GM21360 (cell line): ENCODE measurements around the gene ZBTB38.

Source experiments
- ATAC-seq: cut with Tn5 transposase; IDR thresholded peaks from one replicate; pipeline ENCODE4 v1.9.1; 2021; ENCODE audit warnings: mild to moderate bottlenecking, moderate library complexity; ENCODE audit not compliant: unreplicated experiment

The ZBTB38 gene

GRCh38 chr3:141386611-141387111 is 18.4 kb downstream of the ZBTB38 start:
- ATAC-seq: no peak

GRCh38 chr3:141387516-141387915 is 19.2 kb downstream of the ZBTB38 start:
- no peak for ATAC-seq

GRCh38 chr3:141388395-141388794 is 20.1 kb downstream of the ZBTB38 start:
- ATAC-seq: no peak

- no peak for ATAC-seq
These were observed 20.7 kb downstream of the ZBTB38 start for GRCh38 chr3:141388823-141389621.

GRCh38 chr3:141389703-141390102 is 21.4 kb downstream of the ZBTB38 start:
- ATAC-seq: no peak

- ATAC-seq: no peak
These were observed 22.4 kb downstream of the ZBTB38 start for GRCh38 chr3:141390747-141391146.

- no peak for ATAC-seq
These were observed 23.1 kb downstream of the ZBTB38 start for GRCh38 chr3:141391298-141391990.

- ATAC-seq: no peak
These were observed 23.6 kb downstream of the ZBTB38 start for GRCh38 chr3:141391991-141392316.

- ATAC-seq: no peak
These were observed 24.1 kb downstream of the ZBTB38 start for GRCh38 chr3:141392416-141392815.

GRCh38 chr3:141392897-141393734 is 24.8 kb downstream of the ZBTB38 start:
- ATAC-seq: no peak

GRCh38 chr3:141393735-141394076 is 25.4 kb downstream of the ZBTB38 start:
- ATAC-seq: no peak

GRCh38 chr3:141394560-141394959 is 26.3 kb downstream of the ZBTB38 start:
- no peak for ATAC-seq

GRCh38 chr3:141395005-141395589 is 26.8 kb downstream of the ZBTB38 start:
- ATAC-seq: no peak

- ATAC-seq: no peak
These were observed 29.7 kb downstream of the ZBTB38 start for GRCh38 chr3:141397996-141398395.

- no peak for ATAC-seq
These were observed 30.9 kb downstream of the ZBTB38 start for GRCh38 chr3:141399200-141399599.

- no peak for ATAC-seq
These were observed 32.0 kb downstream of the ZBTB38 start for GRCh38 chr3:141400073-141400971.

- no peak for ATAC-seq
These were observed 32.8 kb downstream of the ZBTB38 start for GRCh38 chr3:141401095-141401494.

- ATAC-seq: peak; percentile 34
These were observed 33.5 kb downstream of the ZBTB38 start for GRCh38 chr3:141401573-141402475.
